Activated CD4-positive, alpha-beta T cell treated with anti-CD3 and anti-CD28 coated beads, Interleukin-2, amount 50 U/mL, for 48 hours (primary cell): Measurements from ENCODE around the gene EBI3.
"Not testable (repeated sequence)": the region's sequence is repeated elsewhere in the genome, so short reads cannot be mapped to it uniquely, and the experiment has no call there.

Experiments used
- DNase-seq, 2 experiments: peaks; one replicate each; pipeline ENCODE4 v3.0.0-alpha.2; 2020

EBI3 gene

GRCh38 chr19:4229179-4229931 lies at the start of gene EBI3:
EBI3 (plus strand) TSS chr19:4229523; CDS start chr19:4229551, 28 bp downstream.
- peak; percentile 78 to 84 for DNase-seq

DNA sequence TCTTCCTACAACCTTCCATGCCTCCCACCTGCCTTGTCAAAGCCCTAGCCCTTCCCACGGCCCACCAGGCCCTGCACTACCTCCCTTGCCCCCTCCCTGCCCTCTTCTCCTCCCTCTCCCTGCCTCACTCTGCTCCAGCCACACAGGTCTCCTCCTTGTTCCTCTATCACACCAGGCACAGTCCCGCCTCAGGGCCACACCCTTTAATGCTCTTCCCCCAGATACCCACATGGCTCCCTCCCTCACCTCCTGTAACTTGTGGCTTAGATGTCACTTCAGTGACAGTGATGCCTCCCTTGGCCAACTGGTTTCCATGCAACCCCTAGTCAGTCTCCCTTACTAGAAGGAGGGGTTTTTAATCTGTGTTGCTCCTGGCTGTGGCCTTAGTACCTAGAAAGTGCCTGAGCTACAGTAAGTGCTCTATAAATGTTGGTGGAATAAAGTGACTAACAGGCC lies 48.2 kb upstream of the EBI3 start:
- DNase-seq, result no peak

- DNase-seq, result peak; percentile 96 to 97
These were observed 47.1 kb upstream of the EBI3 start, which contains the start of the genes ANKRD24 and SIRT6 for GRCh38 chr19:4182084-4182810. ANKRD24 (plus strand) TSS chr19:4182689; CDS start chr19:4186426, 3,737 bp downstream. SIRT6 (minus strand) TSS chr19:4182563; CDS start chr19:4182539, 24 bp downstream.

GRCh38 chr19:4183967-4184717 lies 45.2 kb upstream of the EBI3 start:
- DNase-seq, result no peak

- no peak for DNase-seq
These were observed 44.5 kb upstream of the EBI3 start for GRCh38 chr19:4184718-4185352.

DNA sequence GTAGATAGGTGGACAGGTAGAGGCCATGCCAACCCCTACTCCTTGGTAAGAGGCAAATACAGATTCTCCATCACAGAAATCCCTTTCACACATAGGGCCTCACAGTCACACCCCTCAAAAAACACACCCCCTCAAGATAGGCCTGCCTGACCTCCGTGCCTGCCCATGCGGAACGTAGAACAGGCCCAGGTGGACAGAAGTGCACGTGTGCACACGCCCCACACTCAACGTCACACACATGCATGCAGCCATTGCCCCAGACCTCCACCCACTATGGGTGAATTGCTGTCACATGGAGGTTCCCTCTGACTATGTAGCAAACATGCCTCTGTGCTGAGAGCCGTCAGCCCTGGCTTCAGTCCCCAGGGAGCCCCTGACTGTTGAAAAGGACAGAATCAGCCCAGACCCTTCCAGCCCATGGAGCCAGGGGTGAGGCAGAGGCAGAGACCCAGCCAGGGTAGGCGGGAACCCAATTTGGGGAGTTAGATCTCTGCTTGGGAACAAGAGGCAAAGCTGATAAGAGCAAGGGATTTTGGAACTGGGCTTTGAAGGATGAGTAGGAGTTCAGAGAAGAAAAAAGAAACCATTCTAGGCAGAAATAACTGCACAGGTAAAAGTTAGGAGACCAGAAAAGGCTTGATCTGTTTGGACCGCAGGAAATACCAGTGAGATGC lies 43.8 kb upstream of the EBI3 start:
- no peak for DNase-seq

DNA sequence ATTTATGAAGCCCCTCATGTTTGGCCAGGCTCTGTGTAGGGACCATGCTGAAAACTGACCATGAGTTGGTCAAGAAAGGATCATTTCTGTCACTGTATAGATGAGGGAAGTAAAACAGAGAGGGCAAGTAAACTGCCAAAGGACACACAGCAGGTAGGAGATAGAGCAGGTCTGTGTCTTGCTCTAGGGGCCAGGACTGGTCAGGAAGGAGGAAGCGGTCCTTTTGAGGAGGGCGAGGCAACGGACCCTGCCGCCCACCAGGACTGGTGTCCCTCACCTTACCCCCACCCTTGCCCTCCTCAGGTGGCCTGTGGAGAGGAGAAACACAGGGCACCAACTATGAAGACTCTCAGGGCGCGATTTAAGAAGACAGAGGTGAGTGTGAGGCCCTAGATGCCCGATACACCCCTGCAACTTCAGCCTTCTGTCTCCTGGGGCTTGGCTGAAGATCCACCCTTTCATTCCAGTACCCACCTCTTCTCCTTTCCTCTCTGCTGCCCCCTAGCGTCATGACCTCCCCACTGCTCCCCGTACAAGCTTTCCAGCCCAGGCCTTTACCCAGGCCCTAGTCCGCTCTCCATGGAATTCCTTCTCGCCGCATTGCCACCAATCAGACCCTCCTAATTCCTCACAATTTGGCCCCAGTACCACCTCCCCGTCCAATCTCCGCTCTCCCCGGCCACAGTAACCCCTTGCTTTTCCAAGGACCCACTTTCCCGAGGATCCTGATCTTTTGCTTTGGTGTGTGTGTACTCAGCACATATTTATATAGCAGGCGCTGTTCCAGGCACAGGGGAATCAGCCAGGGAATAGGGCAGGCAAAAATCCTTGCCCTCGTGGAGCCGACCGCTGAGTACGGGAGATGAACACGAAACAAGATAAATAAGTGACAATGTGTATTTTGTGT lies 43.0 kb upstream of the EBI3 start:
- peak; percentile 88 to 92 for DNase-seq

- no peak for DNase-seq
These were observed 41.8 kb upstream of the EBI3 start for GRCh38 chr19:4187313-4188122.

GRCh38 chr19:4189641-4190040 lies 39.7 kb upstream of the EBI3 start:
- no peak for DNase-seq

DNA sequence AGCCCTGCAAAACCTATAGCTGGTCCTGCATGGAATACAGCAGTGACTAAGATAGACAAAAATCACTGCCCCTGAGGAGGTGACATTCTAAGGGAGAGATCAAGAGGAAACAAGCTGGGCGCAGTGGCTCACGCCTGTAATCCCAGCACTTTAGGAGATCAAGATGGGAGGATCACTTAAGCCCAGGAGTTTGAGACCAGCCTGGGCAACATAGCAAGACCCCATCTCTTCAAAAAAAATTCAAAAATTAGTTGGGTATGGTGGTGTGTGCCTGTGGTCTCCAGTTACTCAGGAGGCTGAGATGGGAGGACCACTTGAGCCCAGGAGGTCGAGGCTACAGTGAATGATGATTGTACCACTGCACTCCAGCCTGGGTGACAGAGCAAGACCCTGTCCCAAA lies 36.8 kb upstream of the EBI3 start:
- not testable (repeated sequence) for DNase-seq

DNA sequence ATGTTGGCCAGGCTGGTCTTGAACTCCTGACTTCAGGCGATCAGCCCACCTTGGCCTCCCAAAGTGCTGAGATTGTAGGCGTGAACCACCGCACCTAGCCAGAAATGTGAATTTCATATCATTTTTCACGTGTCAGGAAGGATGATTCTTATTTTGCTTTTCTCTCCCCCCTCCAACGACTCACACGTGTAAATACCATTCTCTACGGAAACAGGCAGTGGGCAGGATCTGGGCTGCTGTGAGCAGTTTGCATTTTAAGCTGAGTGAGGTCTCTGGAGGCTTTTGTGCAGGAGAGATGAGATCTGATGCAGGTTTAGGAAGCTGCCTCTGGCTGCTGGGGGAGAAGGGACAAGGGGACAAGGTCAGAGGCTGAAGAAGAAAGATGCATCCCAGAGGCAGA lies 35.0 kb upstream of the EBI3 start:
- no peak for DNase-seq

DNA sequence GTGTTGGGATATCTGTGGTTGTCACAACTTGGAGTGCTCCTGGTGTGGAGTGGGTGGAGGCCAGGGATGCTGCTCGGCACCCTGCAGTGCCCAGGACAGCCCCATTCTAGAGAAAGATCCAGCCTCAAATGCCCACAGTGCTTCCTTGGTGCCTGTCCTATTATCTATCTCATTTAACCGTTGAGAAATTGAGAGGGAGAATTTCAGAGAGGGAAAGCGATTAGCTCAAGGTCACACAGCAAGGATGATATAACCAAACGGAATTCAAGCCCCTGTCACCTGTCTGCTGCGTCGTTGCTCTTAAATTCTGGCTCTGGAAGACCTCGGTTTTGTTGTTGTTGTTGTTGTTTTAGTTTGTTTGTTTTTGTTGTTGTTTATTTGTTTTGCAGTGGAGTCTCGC lies 33.3 kb upstream of the EBI3 start:
- DNase-seq, result no peak

DNA sequence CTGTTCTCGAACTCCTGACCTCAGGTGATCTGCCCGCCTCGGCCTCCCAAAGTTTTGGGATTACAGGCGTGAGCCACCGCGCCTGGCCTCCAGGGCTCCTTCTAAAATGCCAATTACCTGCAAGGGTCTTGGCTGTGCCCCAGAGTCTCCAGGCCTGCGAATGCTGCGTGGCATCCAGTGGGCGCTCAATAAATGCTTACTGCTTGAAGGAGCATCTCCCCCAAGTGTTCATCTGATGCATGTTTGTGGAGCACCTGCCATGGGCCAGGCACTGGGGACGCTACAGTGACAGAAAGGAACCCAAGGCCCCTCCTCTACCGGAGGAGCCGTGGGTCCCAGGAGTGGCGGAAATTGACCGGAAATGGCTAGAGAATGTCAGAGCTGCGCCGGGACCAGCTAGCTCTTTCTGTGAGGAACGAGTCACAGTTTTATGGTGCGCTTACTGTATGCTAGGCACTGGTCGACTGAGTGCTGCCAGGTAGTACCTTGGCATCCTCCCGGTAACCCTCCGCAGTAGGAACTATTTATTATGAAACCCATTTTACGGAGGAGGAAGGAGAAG lies 32.7 kb upstream of the EBI3 start:
- no peak for DNase-seq

DNA sequence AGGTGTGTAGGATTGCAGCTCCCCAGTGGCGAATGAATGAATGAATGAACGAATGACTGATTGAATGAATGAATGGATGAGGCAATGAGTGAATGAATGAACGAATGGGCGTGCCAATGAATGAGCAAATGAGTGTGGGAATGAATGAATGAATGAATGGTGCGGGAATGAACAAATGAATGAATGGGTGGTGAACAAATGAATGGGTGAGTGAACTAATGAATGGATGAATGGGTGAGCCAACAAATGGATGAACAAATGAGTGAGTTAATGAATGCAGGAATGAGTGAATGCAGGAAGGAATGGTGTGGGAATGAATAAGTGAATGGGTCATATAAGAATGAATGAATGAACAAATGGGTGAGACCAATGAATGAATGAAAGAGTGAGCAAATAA lies 32.1 kb upstream of the EBI3 start:
- no peak for DNase-seq

GRCh38 chr19:4197625-4198466 lies 31.5 kb upstream of the EBI3 start:
- no peak for DNase-seq

DNA sequence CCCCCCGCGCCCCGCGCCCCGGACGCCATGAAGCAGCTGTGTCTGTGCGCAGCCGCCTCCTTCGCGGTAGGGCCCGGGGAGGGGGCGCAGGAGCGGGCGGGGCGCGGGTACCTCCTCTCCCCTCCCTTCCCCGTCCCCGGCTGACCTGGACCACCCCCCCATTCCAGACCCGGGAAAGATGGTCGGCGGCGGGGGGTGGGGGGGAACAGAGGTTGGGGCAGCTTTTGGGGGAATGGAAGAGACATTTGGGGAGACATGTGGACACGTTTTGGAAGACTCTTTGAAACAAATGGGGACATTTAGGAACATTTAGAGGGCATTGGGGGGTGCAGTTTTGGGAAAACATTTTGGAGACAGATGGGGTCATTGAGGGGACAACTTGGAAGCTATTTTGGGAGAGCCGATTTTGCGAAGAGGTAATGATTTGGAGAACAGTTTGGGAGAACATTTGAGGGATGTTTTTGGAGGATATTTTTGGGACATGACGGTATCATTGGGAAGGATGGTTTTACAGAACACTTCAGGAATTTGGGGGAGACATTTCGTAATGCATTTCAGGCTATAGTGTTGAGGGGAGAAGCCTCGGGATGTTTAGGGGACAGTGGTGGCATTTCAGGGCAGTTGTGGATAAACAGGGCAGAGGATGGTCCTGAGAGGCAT lies 30.7 kb upstream of the EBI3 start:
- DNase-seq, result no peak

DNA sequence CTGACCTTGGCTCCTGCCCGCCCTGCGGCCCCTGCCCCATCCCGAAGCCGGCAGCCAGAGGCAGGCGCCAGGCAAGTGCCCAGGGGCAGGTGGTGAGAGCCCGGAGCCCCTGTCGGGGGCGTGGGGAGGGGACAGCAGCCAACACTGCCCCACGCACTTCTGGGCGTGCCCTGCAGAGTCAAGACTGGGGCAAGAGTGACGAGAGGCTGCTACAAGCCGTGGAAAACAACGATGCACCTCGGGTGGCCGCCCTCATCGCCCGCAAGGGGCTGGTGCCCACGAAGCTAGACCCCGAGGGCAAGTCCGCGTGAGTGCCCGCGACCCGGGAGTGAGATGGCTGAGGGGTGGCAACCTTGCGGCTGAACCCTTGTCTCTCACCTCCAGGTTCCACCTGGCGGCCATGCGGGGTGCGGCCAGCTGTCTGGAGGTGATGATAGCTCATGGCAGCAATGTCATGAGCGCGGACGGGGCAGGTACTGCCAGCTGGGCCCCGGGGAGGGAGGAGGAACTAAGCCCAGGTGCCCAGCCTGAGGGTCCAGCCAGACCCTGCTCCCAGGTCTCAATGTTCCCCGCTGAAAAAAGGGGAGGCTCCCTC lies 29.5 kb upstream of the EBI3 start:
- no peak for DNase-seq
